KMS-11 (cell line): ENCODE data around the gene VWA2.

Experiments used
- H2AFZ ChIP-seq: fragments of 200-600 bp; sonication (generic); 2 replicates; pipeline ENCODE4 v1.6.1; 2016; ENCODE audit warnings: antibody characterized with exemption, mixed run types, low read depth
- H3K27ac ChIP-seq: fragments of 200-600 bp; sonication (generic); 2 replicates; pipeline ENCODE4 v1.6.1; 2016; ENCODE audit warnings: mild to moderate bottlenecking, mixed run types
- H3K27me3 ChIP-seq: fragments of 200-600 bp; sonication (generic); 2 replicates; pipeline ENCODE4 v1.6.1; 2017; ENCODE audit warnings: mild to moderate bottlenecking, low read depth, mixed run types, moderate library complexity; ENCODE audit not compliant: insufficient read depth
- H3K36me3 ChIP-seq: fragments of 200-600 bp; sonication (generic); 2 replicates; pipeline ENCODE4 v1.6.1; 2017; ENCODE audit warnings: mild to moderate bottlenecking, mixed run types; ENCODE audit not compliant: insufficient read depth
- H3K4me1 ChIP-seq: fragments of 200-600 bp; sonication (generic); 2 replicates; pipeline ENCODE4 v1.6.1; 2016; ENCODE audit warnings: mild to moderate bottlenecking, low read depth, mixed run types; ENCODE audit not compliant: poor library complexity, severe bottlenecking
- H3K4me2 ChIP-seq: fragments of 200-600 bp; sonication (generic); 2 replicates; pipeline ENCODE4 v1.7.0; 2016; ENCODE audit warnings: mild to moderate bottlenecking, mixed run types
- H3K4me3 ChIP-seq: fragments of 200-600 bp; sonication (generic); IDR thresholded peaks from 2 replicates; pipeline ENCODE4 v1.6.1; 2017; ENCODE audit warnings: low read depth, low read length, mixed read lengths; ENCODE audit not compliant: insufficient read depth
- H3K79me2 ChIP-seq: fragments of 200-600 bp; sonication (generic); 2 replicates; pipeline ENCODE4 v1.6.1; 2016; ENCODE audit warnings: low read depth, mixed run types; ENCODE audit not compliant: insufficient read depth
- H3K9ac ChIP-seq: fragments of 200-600 bp; sonication (generic); 2 replicates; pipeline ENCODE4 v1.6.1; 2016; ENCODE audit warnings: mild to moderate bottlenecking, mixed run types
- H4K20me1 ChIP-seq: fragments of 200-600 bp; sonication (generic); 2 replicates; pipeline ENCODE4 v1.6.1; 2016; ENCODE audit warnings: mild to moderate bottlenecking, mixed run types; ENCODE audit not compliant: insufficient read depth
- CTCF ChIP-seq: fragments of 200-600 bp; sonication (generic); conservative IDR thresholded peaks from 2 replicates; pipeline ENCODE4 v1.6.1; 2017; ENCODE audit warnings: low read depth, mild to moderate bottlenecking, antibody characterized with exemption, low read length, moderate library complexity, mixed read lengths

Gene VWA2

GRCh38 chr10:114323023-114323422, 84.0 kb downstream of the VWA2 start:
- Histone ChIP-seq H3K9ac (no peak overlapping the region), H3K27ac (no peak overlapping the region)

GRCh38 chr10:114326795-114327194, 87.7 kb downstream of the VWA2 start:
- H3K27me3 ChIP-seq, result no peaks in the 10 kb centered on the region
- no peak overlapping the region for H3K9ac ChIP-seq
- no peaks in the 10 kb centered on the region for H3K79me2 ChIP-seq
- no peaks in the 10 kb centered on the region for H3K4me1 ChIP-seq
- H3K4me3 ChIP-seq, result no peak overlapping the region
- no peaks in the 10 kb centered on the region for H3K36me3 ChIP-seq
- H4K20me1 ChIP-seq, result no peaks in the 10 kb centered on the region
- no peak overlapping the region for H3K27ac ChIP-seq
- H3K4me2 ChIP-seq, result no peak overlapping the region
- H2AFZ ChIP-seq, result no peak overlapping the region
- no peak for TF ChIP-seq CTCF

More at GRCh38 chr10:114323023-114323422, 84.0 kb downstream of the VWA2 start:
- H4K20me1 ChIP-seq, result no peaks in the 10 kb centered on the region
- H3K79me2 ChIP-seq, result no peaks in the 10 kb centered on the region
- no peaks in the 10 kb centered on the region for H3K27me3 ChIP-seq
- no peak for TF ChIP-seq CTCF
- no peaks in the 10 kb centered on the region for H3K36me3 ChIP-seq
- H3K4me2 ChIP-seq, result no peak overlapping the region
- no peak overlapping the region for H2AFZ ChIP-seq
- H3K4me1 ChIP-seq, result no peaks in the 10 kb centered on the region
- no peak overlapping the region for H3K4me3 ChIP-seq

GRCh38 chr10:114327537-114328440, 88.7 kb downstream of the VWA2 start:
- Histone ChIP-seq H3K27ac (no peak overlapping the region), H3K4me2 (no peak overlapping the region), H3K4me3 (no peak overlapping the region), H2AFZ (no peak overlapping the region), H3K27me3 (no peaks in the 10 kb centered on the region), H4K20me1 (no peaks in the 10 kb centered on the region), H3K36me3 (no peaks in the 10 kb centered on the region), H3K4me1 (no peaks in the 10 kb centered on the region), H3K79me2 (no peaks in the 10 kb centered on the region), H3K9ac (no peak overlapping the region)
- no peak for TF ChIP-seq CTCF

- TF ChIP-seq CTCF, result no peak
- H3K27me3 ChIP-seq, result no peaks in the 10 kb centered on the region
- H4K20me1 ChIP-seq, result no peaks in the 10 kb centered on the region
- no peak overlapping the region for H3K9ac ChIP-seq
- H3K36me3 ChIP-seq, result no peaks in the 10 kb centered on the region
- no peak overlapping the region for H2AFZ ChIP-seq
- no peak overlapping the region for H3K4me3 ChIP-seq
- H3K4me2 ChIP-seq, result no peak overlapping the region
- no peaks in the 10 kb centered on the region for H3K4me1 ChIP-seq
- H3K27ac ChIP-seq, result no peak overlapping the region
- H3K79me2 ChIP-seq, result no peaks in the 10 kb centered on the region
These were observed 89.4 kb downstream of the VWA2 start for GRCh38 chr10:114328441-114328812.
